Measurements from ENCODE around the gene KHDC1L.
"Not testable (repeated sequence)": the region's sequence is repeated elsewhere in the genome, so short reads cannot be mapped to it uniquely, and the experiment has no call there.

Gene KHDC1L, protein sequence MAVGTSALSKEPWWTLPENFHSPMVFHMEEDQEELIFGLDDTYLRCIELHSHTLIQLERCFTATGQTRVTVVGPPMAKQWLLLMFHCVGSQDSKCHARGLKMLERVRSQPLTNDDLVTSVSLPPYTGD

DNA sequence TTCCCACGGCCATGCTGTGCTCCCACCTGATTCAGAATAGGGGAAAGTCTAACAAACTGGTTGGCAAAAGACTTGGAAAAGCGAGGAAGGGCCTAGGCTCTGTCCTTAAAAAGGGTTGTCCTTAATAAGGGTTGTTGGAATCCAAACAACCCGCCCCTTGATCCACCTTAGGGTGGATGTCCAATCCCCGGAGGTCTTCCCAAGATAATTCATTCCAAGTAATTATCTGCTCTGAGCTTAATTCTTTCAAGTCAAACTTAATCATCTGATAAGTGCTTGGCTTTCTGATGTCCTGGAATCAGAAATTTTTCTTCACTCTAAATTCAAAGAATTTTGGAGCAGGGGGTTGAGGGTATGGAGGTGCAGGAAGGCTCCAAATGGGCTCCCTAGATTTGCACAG, at the start of gene KHDC1L:
Gene KHDC1L, minus strand, starts transcription at position 101 of the 400 bp plus-strand sequence. Its CDS starts 88 bp downstream, at position 13.
- Histone ChIP-seq H3K4me3 (ENCODE audit: low read depth in 1 of 2, low read length in 1 of 2) (no peak within 1 kb of the TSS), H3K9me3 (no peaks in the 10 kb centered on the region), H3K36me3 (no peaks in the 10 kb centered on the region), H3K27ac (no peak within 1 kb of the TSS), H3K4me1 (ENCODE audit: control insufficient read depth in 1 of 2, insufficient read depth in 1 of 2, low read depth in 1 of 2, low read length in 1 of 2) (no peaks in the 10 kb centered on the region), H3K27me3 (no peaks in the 10 kb centered on the region)
- TF ChIP-seq, protein P1, sequence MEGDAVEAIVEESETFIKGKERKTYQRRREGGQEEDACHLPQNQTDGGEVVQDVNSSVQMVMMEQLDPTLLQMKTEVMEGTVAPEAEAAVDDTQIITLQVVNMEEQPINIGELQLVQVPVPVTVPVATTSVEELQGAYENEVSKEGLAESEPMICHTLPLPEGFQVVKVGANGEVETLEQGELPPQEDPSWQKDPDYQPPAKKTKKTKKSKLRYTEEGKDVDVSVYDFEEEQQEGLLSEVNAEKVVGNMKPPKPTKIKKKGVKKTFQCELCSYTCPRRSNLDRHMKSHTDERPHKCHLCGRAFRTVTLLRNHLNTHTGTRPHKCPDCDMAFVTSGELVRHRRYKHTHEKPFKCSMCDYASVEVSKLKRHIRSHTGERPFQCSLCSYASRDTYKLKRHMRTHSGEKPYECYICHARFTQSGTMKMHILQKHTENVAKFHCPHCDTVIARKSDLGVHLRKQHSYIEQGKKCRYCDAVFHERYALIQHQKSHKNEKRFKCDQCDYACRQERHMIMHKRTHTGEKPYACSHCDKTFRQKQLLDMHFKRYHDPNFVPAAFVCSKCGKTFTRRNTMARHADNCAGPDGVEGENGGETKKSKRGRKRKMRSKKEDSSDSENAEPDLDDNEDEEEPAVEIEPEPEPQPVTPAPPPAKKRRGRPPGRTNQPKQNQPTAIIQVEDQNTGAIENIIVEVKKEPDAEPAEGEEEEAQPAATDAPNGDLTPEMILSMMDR (IDR thresholded peaks at IDR 0.05): no peak

DNA sequence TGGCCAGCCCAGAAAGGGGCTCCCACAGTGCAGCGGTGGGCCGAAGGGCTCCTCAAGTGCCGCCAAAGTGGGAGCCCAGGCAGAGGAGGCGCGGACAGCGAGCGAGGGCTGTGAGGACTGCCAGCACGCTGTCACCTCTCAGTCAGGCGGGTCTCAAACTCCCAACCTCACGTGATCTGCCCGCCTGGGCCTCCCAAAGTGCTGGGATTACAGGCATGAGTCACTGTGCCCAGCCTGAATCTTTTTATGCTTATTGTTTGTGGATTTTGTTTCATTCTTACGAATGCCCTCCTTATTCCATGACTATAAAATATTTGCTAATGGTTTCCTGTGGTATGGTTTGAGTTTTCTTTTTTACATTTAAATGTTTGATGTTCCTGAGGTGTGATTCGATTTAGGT, 44.0 kb upstream of the KHDC1L start:
- H3K4me1 ChIP-seq (ENCODE audit: control insufficient read depth in 1 of 2, insufficient read depth in 1 of 2, low read depth in 1 of 2, low read length in 1 of 2); H3K27me3 ChIP-seq; H3K36me3 ChIP-seq; H3K27ac ChIP-seq; H3K4me3 ChIP-seq (ENCODE audit: low read depth in 1 of 2, low read length in 1 of 2); H3K9me3 ChIP-seq: not testable (repeated sequence)

DNA sequence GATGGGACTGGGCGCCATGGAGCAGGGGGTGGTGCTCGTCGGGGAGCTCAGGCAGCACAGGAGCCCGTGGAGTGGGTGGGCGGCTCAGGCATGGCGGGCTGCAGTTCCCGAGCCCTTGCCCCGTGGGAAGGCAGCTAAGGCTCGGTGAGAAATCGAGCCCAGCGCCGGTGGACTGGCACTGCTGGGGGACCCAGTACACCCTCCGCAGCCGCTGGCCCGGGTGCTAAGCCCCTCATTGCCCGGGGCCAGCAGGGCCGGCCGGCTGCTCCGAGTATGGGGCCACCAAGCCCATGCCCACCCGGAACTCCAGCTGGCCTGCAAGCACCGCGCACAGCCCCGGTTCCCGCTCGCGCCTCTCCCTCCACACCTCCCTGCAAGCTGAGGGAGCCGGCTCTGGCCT, 43.6 kb upstream of the KHDC1L start:
- not testable (repeated sequence) for H3K4me3 ChIP-seq (ENCODE audit: low read depth in 1 of 2, low read length in 1 of 2); H3K27ac ChIP-seq; H3K36me3 ChIP-seq; H3K27me3 ChIP-seq; H3K9me3 ChIP-seq; H3K4me1 ChIP-seq (ENCODE audit: control insufficient read depth in 1 of 2, insufficient read depth in 1 of 2, low read depth in 1 of 2, low read length in 1 of 2)

DNA sequence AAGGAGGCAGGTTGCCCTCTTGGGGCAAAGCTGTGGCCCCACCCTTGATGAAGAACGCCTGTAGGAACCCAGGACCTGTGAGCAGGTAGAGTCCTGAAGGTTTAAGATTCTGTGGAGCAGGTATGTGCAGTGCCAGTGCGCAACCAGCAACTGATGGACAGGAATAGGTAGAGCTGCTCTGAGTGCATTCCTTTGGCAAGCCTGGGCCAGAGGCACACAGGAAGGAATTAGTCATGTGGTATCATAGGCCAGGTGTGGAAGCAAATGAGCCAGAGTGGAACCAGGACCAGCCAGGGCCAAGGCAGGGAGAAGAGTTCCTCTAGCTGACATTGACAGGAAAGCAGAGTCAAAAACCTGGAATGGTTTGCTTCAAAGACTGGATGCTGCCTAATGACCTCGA, 39.1 kb upstream of the KHDC1L start:
- Histone ChIP-seq H3K4me1 (ENCODE audit: control insufficient read depth in 1 of 2, insufficient read depth in 1 of 2, low read depth in 1 of 2, low read length in 1 of 2) (peaks cover 8 to 12% of the 10 kb centered on the region in 2 experiments), H3K4me3 (ENCODE audit: low read depth in 1 of 2, low read length in 1 of 2) (no peak overlapping the region), H3K36me3 (no peaks in the 10 kb centered on the region), H3K9me3 (no peaks in the 10 kb centered on the region), H3K27ac (no peak overlapping the region), H3K27me3 (peaks cover 10% of the 10 kb centered on the region)
- TF ChIP-seq, protein P1 (IDR thresholded peaks at IDR 0.05): no peak

DNA sequence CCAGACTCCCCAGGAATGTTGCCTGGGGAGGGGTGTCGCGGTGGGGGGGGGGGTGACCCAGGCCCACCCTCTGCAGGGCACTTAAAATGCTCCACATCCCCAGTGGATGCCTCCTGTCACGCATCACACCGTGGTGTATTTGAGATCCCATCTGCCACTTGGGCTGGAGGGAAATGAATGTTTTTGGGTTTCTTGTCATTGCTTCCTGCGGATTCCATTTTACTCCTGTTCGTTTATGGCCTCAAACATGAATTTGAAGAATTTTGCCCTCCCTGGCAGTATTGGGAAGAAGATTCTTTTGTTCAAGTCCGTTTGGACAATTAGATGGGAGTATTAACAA, 38.2 kb upstream of the KHDC1L start:
- peaks cover 8 to 12% of the 10 kb centered on the region in 2 experiments for H3K4me1 ChIP-seq (ENCODE audit: control insufficient read depth in 1 of 2, insufficient read depth in 1 of 2, low read depth in 1 of 2, low read length in 1 of 2)
- H3K4me3 ChIP-seq (ENCODE audit: low read depth in 1 of 2, low read length in 1 of 2): peak overlapping the region; percentile 52 to 54
- H3K9me3 ChIP-seq: no peaks in the 10 kb centered on the region
- H3K36me3 ChIP-seq: no peaks in the 10 kb centered on the region
- no peak overlapping the region for H3K27ac ChIP-seq
- peaks cover 10% of the 10 kb centered on the region for H3K27me3 ChIP-seq
- TF ChIP-seq, protein P1 (IDR thresholded peaks at IDR 0.05): no peak

DNA sequence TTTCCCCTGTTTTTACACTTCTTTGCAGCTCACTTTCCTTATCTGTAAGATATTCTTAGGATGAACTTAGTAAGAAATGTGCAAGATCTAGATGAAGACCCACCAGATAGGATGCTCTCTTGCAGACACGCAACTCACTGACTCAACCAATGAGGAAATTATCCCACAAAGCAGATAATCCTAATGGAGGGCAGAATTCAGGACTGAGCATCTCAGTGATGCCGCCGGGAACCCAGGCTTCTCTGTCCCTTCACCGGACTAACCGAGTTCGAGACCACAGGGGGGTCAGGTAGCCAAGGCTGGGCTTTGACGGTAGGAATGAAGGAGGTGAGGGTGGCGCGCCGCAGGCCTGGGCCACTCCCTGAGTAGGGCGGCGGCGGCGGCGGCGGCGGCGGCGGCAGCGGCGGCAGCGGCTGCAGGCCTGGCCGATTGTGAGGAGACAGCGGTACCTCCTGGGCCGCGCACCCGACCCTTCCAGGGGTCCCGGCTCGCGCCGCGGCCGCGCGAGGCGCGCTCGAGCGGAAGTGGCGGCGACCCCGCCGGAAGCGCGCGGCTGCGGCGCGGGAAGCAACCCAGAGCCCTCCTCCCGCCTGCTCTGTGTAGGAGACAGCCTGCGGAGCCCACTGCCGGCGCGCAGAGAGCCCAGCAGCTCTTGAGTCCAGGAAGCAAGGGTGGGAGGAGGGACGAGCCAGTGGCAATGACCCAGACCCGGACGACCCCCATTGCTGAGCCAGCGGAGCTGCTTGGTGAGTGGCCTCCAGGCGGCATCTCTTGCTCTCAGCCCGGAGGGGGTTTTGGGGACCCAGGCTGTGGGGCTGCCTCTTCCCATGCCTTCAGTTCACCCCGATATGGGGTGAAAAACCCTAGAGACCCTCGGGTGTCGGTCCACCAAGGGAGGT, 37.6 kb upstream of the KHDC1L start, which contains the start of gene KHDC1:
Gene KHDC1, minus strand, starts transcription at position 526 of the 899 bp plus-strand sequence. CDS start 20,679 bp downstream, outside the sequence.
- Histone ChIP-seq H3K4me3 (ENCODE audit: low read depth in 1 of 2, low read length in 1 of 2) (peak within 1 kb of the TSS; percentile 52 to 54), H3K27ac (no peak within 1 kb of the TSS), H3K36me3 (no peaks in the 10 kb centered on the region)

More for the DNA sequence above, 37.6 kb upstream of the KHDC1L start, which contains the start of gene KHDC1:
- TF ChIP-seq, protein P1 (IDR thresholded peaks at IDR 0.05): no peak
- H3K9me3 ChIP-seq: no peaks in the 10 kb centered on the region
- peaks cover 10% of the 10 kb centered on the region for H3K27me3 ChIP-seq
- H3K4me1 ChIP-seq (ENCODE audit: control insufficient read depth in 1 of 2, insufficient read depth in 1 of 2, low read depth in 1 of 2, low read length in 1 of 2): peaks cover 8 to 12% of the 10 kb centered on the region in 2 experiments

Data from neutrophil (primary cell).